GM18499 (cell line): ENCODE results near the gene LGALS7B.
"Not testable (repeated sequence)": the region's sequence is repeated elsewhere in the genome, so short reads cannot be mapped to it uniquely, and the experiment has no call there.

Experiments used
- ATAC-seq: cut with Tn5 transposase; IDR thresholded peaks from one replicate; pipeline ENCODE4 v1.9.1; 2021; ENCODE audit warnings: moderate number of reproducible peaks; ENCODE audit not compliant: insufficient read depth, unreplicated experiment

LGALS7B gene

DNA sequence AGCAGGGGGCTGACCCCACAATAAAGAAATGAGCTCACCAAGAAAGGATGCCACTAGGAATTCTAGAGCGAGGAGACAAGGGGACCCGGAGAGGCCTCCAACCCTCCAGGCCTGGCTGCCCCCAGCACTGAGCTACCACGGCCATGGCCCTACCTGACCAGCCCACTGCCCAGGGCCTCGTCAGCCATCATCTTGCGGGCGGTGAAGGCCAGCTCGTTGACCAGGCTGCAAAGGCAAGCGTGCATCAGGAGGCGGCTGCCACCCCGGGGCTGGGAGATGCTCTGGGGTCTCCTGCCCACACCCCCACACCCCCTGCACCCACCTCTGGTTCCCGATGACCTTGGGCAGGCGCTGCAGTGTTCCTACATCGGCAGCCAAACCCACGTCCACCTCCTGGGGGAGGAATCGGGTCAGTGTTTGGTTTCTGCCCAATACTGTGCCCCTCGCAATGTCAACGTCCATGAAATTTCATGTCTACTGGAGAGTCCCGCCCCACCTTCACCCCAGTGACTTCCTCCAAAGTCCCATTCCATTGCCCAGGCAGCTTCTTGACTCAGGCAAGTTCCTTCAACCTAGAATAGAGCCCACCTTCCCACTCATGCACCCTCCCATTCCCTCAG lies 27.2 kb downstream of the LGALS7B start:
- no peak for ATAC-seq

DNA sequence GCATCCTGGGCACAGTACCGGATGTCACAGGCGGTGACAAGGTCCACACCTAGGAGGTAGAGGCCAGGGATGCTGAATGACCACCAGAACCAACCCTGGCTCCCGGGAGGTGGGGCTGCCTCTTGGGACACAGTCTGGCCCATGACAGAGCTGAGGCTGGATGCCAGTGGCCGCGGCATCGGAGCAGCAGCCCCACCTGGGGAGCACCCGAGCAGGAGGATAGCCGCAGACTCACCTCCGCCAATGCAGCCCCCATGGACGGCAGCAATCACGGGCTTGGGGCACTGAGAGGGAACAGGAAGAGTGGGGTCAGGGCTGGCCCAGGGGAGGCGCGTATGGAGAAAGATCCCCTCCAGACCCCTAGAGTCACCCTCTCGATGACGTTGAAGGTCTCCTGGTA lies 28.1 kb downstream of the LGALS7B start:
- ATAC-seq: no peak

DNA sequence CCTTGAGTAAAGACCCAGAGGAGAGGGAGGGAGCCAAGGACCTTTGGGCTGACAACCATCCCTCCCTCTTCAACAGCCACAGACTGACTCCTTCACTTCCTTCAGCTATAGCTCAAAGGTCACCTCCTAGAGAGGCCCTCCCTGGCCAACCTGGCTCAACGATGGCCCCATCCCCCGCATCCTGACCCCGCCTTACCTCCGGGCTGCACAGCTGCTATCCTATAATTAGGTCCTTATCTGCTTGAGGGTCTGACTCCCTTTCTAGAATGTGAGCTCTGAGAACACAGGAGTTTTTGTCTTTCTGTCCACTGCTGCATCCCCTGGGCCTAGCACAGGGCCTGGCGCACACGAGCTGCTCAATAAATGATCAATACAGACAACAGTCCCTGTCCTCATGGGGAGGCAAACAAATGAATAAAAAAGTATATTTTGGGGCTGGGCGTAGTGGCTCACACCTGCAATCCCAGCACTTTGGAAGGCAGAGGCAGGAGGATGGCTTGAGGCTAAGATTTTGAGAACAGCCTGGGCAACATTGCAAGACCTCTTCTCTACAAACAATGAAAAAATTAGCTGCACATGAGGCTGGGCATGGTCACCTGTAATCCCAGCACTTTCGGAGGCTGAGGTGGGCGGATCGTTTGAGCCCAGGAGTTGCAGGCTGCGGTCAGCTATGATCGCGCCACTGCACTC lies 30.4 kb downstream of the LGALS7B start:
- no peak for ATAC-seq

DNA sequence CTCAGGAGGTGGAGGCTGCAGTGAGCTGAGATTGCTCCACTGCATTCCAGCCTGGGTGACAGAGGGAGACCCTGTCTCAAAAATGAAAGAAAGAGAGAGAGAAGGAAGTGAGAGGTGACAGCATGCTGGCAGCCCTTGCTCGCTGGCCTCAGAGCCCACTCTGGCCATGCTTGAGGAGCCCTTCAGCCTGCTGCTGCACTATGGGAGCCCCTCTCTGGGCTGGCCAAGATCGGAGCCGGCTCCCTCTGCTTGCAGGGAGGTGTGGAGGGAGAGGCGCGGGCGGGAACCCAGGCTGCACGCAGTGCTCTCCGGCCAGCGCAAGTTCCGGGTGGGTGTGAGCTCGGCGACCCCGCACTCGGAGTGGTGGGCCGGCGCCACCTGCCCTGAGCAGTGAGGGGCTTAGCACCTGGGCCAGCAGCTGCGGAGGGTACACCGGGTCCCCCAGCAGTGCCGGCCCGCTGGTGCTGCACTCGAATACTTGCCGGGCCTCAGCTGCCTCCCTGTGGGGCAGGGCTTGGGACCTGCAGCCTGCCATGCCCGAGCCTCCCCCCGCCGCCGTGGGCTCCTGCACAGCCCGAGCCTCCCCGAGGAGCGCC lies 32.3 kb downstream of the LGALS7B start:
- not testable (repeated sequence) for ATAC-seq

DNA sequence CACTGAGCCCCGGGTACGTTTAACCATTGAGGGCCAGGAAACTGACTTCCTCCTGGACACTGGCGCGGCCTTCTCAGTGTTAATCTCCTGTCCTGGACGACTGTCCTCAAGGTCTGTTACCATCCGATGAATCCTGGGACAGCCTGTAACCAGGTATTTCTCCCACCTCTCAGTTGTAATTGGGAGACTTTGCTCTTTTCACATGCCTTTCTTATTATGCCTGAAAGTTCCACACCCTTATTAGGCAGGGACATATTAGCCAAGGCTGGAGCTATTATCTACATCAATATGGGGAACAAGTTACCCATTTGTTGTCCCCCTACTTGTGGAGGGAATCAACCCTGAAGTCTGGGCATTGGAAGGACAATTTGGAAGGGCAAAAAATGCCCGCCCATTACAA lies 36.9 kb downstream of the LGALS7B start:
- ATAC-seq: not testable (repeated sequence)

DNA sequence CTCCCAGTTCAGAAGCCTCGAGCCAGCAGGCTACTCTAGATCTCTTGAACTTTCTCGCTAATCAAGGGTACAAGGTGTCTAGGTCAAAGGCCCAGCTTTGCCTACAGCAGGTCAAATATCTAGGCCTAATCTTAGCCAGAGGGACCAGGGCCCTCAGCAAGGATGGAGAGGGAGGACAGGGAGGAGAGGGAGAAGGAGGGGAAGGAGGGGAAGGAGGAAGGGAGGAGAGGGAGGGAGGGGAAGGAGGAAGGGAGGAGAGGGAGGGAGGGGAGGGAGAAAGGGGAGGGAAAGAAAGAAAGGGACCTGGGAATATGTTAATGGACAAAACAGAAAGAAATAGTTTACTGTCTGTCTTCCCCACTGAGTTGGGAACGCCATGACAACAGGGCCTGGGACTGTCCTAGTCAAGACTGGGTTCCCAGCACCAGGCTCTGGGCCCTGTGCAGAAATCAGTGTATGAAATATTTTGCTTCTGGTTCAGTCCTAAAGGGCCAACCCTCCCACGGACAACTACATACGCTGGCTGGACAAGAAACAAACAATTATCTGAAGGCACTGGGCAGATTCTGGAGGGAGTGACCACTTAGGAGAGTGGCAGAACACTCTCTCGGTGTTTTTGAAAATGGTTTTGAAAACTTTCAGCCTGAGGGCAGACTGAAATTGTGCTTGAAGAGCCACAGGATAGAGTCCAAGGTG lies 38.0 kb downstream of the LGALS7B start:
- ATAC-seq: no peak

DNA sequence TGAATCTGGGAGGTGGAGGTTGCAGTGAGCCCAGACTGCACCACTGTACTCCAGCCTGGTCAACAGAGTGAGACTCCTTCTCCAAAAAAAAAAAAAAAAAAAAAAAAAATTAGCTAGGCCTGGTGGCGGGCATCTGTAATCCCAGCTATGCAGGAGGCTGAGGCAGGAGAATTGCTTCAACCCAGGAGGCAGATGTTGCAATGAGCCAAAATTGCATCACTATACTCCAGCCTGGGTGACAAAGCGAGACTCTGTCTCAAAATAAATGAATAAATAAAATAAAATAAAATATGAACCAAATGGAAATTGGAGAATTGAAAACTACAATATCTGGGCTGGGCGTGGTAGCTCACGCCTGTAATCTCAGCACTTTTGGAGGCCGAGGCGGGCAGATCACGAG lies 40.2 kb downstream of the LGALS7B start:
- ATAC-seq: not testable (repeated sequence)

DNA sequence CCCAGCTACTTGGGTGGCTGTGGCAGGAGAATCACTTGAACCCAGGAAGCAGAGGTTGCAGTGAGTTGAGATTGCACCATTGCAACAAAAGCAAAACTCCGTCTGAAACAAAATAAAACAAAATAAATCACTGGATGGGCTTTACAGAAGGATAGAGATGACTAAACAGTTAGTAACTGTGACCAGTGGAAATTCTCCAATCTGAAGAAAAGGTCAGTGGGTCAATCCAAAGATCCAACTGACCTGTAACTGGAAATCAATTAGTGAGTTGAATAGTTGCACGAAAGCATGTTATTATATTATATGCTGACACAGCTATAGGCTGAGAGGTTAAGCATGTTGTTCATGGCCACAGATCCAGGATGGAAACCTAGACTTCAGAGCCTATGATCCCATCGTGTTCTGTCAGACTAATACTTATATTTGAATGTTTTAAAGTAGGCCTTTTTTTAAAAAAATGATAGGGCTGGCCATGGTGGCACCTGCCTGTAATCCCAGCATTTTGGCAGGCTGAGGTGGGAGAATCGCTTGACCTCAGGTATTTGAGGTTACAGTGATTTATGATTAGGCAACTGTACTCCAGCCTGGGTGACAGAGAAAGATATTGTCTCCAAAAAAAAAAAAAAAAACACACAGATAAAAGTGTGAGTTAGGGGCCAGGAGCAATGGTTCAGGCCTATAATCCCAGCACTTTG lies 41.2 kb downstream of the LGALS7B start:
- ATAC-seq: no peak

DNA sequence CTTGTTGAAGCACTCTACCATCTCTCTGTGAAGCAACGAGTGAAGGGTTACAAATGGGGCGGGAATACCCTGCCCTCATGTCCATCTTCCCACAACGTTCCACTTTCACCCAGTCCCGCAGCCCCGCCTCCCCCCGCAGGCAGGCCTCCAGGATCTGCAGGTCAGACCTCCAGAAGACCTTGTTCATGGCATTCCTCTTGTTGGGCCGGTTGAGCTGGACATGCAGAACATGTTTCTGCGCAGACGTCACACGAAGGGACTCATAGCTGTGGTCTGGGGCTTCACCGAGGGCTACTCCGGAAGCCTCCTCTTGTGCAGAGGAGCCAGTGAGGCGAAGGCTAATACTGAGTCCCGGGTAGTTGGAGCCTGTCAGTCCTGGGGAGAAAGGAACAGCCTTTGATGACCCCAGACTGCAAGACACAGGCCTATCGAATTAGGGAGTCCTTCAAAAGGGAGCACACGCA lies 42.2 kb downstream of the LGALS7B start:
- no peak for ATAC-seq

DNA sequence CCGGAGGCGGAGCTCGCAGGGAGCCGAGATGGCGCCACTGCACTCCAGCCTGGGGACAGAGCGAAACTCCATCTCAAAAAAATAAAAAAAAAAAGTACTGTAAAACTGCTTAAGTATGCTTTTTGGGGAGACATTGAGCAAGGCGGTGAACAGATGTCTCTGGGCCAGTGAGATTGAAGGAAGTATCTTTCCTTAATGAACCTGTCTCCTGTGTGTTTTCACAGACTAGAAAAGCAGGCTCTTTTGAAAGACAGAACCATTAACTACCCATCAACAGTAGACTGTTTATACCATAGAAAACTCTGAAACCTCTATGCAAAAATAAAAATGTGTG lies 44.1 kb downstream of the LGALS7B start:
- no peak for ATAC-seq

DNA sequence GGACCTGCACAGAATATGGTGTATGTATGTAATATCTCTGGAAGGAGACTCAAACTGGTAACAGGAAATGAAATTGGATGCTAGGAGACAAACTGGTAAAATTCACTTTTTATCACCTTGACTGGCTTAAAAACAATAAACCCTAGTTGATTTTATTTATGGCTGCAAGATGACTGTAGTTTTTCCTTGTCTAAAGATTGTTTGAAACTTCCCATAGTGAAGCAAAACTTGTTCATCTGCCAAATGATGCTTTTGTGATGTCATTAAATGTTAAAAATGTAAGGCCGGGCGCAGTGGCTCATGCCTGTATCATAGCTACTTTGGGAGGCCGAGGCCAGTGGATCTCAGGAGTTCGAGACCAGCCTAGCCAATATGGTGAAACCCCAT lies 45.1 kb downstream of the LGALS7B start:
- ATAC-seq: no peak

DNA sequence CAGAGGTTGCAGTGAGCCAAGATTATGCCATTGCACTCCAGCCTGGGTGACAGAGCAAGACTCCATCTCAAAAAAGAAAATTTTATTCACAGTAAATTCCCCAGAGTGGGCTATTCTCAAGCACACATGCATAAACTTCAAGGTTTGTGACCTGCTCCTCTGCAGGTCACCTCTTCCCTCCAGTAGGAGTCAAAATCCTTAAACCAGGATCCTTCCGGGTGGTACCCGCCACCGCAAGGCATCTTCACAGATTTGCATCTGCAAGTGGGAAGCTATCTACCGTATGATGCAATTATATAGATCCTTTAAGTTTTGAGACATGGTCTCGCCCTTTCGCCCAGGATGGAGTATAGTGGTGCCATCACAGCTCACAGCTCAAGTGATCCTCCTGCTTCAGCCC lies 45.6 kb downstream of the LGALS7B start:
- no peak for ATAC-seq

DNA sequence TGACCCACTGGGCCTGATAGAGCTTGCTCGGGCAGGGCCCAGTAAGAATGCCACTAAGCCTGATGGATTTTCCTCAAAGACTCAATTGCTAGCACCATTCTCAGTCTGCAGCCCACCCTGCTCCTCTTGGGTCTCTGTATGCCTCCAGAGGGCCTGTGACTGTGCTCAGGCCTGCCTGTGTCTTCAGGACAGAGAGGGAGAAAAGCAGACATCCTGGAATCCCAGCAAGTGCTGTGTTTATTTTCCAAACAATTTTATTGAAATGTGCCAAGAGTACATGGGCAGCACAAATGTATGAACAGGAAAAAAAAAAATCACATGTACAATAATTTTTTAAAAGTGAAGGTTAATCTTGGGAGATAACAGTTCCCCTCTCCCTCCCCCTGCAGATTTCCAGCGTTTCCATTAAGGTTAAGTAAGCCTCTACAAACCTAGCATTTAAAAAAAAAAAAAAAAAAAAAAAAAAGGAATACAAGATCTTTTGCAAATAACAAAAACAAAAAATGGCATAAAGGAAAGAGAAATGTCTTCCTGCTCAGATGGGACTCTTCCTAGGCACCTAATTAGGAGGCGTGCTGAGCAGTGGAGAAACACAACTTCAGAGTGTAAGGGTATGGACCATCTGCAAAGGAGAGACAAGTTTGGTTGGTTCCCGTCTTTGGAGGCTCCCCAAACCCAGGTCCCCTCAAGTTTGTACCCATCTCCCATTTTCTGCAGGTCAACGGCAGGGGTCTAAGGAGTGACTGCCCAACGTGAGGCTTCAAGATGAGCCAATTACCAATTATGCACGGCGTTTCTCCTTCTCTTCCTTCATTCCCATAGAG lies 47.4 kb downstream of the LGALS7B start:
- ATAC-seq: no peak

DNA sequence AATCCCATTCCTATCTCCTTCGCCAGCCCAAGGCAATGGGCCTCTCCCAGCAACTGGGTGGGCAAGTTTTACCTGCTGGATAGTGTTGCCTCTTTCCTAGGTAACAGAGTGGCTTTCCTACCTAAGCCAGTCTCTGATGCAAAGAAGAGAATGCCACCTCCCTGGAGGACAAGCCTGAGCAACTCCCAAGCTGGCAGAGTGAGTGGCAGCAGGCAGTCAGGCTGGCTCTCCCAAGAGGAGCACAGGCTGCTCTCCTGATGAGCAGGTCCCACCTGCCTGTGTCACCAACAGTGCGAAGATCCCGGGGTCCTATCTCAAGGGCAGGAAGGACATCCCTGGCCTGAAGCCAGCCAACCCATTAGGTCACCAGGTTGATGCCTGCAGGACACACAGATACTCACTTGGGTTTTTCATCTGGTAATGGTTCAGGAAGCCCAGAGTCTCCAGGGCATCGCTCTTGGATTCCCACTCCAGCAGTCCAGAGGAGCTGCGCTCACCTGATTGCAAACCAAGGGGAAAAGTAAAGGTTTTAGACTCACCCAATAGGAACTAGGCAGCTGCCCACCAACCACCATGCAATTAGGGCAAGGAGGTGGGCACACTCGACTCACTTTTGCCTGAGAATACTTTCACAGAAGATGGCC lies 48.1 kb downstream of the LGALS7B start:
- ATAC-seq: no peak

DNA sequence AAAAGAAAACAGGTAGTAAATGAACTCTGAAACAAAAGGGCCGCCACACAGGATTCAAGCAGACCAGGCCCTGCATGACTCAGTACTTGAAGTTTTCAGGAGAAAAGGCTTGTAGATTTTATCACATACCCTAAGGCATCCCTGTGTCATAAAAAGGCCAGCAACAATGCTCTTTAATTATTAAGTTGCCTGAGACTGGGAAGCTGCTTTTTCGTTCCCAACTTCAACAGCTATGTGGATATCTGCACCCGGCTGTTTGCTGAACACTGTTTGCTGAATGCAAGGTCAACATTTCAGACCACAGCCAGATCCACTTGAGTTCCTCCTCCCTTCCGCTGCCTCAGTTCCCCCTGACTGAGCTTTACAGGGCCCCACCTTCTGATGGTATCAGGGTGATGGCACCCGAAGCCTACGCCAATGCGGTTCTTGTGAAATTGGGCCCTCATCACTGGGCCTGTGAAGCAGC lies 48.7 kb downstream of the LGALS7B start:
- no peak for ATAC-seq

DNA sequence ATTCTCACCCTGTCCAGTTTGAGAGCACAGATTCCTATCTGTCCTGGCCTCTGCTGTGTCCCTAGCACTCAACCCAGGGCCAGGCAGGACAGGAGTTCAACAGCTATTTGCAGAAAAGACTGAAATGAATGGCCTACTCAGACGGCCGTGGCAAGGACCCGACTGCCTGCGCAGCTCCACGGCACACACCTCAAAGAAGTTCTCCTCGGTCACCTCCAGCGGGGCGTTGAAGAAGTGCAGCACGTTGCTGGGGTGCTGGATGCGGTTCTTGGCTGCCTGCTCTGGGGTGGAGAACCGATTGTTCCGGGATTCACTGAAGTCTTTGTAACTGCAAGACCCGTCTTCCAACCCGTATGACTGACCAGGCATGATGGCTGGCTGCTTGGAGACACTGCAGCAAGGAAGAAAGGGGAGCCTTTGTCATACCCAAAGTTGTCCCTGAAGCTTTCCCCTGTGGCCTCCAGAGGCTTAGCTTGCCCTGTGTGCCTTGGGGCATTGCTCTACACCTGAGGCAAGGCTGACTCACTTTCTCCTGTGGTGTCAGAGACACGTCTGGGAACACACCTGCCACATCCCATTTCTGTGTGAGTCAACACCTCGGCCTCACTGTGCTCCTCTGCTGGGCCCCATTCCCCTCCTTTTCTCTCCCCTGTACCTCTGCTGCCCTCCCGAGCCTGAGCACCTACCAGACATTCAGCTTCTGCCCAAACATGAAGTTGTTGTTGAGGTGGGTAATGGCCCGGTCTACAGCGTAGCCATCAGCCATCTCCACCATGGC lies 49.4 kb downstream of the LGALS7B start:
- no peak for ATAC-seq

DNA sequence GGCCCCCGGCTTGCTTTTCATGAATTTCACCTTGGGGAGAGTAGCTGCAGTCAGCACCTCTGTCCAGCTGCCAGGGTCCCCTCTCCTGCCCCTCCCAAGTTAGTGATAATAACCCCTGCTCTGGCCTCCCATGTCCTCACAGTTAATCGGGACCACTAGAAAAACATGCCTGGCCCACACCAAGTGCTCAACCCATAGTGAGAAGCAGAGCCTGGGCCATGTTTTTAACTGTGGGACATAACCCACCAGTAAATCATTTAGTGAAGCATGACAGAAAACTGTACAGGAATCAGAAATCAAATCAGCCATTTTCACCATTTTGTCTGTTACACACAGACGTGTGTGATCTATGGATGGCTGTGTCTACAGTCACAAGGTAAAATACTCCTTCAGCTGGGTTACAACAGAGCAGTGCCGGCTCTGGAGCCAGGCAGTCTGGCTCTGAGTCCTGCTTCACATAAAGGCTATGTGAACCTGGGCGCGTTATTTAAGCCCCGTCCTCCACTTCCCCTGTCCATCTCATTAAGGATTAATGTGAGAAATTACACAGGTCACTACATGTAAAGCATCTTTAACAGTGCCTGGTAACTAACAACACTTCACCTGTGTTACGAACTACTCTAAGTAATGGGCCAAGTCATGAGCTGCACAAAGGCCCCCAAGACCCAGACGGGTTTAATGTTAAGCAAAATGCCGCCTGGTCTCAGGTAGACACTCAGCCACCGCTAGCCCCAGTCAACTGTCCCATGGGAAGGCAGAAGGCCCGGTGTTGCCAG lies 50.2 kb downstream of the LGALS7B start:
- ATAC-seq: no peak
